HG02840 (cell line): ENCODE data around the gene ASTL.
"Not testable (repeated sequence)": the region's sequence is repeated elsewhere in the genome, so short reads cannot be mapped to it uniquely, and the experiment has no call there.

Source experiments
- ATAC-seq: cut with Tn5 transposase; IDR thresholded peaks from one replicate; pipeline ENCODE4 v1.9.1; 2021; ENCODE audit warnings: mild to moderate bottlenecking, moderate library complexity, moderate number of reproducible peaks; ENCODE audit not compliant: unreplicated experiment, low FRiP score

The ASTL gene

GRCh38 chr2:96160366-96160765 is 22.1 kb upstream of the ASTL start:
- not testable (repeated sequence) for ATAC-seq

- ATAC-seq, result no peak
Measured at GRCh38 chr2:96159084-96159830, 21.0 kb upstream of the ASTL start.

- no peak for ATAC-seq
Measured at GRCh38 chr2:96158554-96158940, 20.2 kb upstream of the ASTL start.

GRCh38 chr2:96157649-96158553 is 19.6 kb upstream of the ASTL start:
- peak; percentile 56 for ATAC-seq

- peak; percentile 35 for ATAC-seq
Measured at GRCh38 chr2:96156926-96157648, 18.8 kb upstream of the ASTL start.

- no peak for ATAC-seq
Measured at GRCh38 chr2:96156011-96156820, 17.9 kb upstream of the ASTL start.

GRCh38 chr2:96154506-96155380 is 16.4 kb upstream of the ASTL start:
- no peak for ATAC-seq

GRCh38 chr2:96153991-96154431 is 15.7 kb upstream of the ASTL start:
- ATAC-seq, result no peak

GRCh38 chr2:96153291-96153713 is 15.0 kb upstream of the ASTL start:
- no peak for ATAC-seq

- no peak for ATAC-seq
Measured at GRCh38 chr2:96152304-96153161, 14.2 kb upstream of the ASTL start.

GRCh38 chr2:96151595-96152303 is 13.4 kb upstream of the ASTL start:
- no peak for ATAC-seq

GRCh38 chr2:96150791-96151594 is 12.7 kb upstream of the ASTL start:
- ATAC-seq, result no peak

- no peak for ATAC-seq
Measured at GRCh38 chr2:96150007-96150640, 11.8 kb upstream of the ASTL start.

GRCh38 chr2:96148410-96149217 is 10.3 kb upstream of the ASTL start:
- no peak for ATAC-seq

- ATAC-seq, result no peak
Measured at GRCh38 chr2:96147593-96148201, 9.4 kb upstream of the ASTL start.
